ENCODE results near the gene ZRANB2.

ZRANB2 gene

GRCh38 chr1:71027991-71028390 is 52.8 kb downstream of the ZRANB2 start:
- DNase-seq (ENCODE audit: low spot score): no peak

DNA sequence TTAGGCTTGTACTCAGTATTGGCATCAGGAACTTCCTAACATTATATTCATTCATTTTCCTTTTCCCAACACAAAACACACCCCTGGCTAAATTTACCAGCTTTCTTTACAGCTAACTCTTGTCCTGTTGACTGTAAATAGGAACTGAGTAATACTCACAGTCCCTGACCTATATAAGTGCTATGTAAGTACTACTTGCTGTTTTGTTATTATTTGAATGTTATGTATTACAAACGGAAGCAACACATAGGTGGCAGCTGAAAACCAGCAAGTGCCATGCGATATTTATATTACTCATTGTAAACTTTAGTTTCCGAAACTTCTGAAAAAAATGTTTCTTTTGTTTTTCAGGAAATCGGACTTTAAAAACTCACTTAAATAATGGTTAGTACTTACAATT is 54.7 kb downstream of the ZRANB2 start:
- no peak for DNase-seq (ENCODE audit: low spot score)

GRCh38 chr1:71023515-71023914 is 57.3 kb downstream of the ZRANB2 start:
- DNase-seq (ENCODE audit: low spot score): no peak

DNA sequence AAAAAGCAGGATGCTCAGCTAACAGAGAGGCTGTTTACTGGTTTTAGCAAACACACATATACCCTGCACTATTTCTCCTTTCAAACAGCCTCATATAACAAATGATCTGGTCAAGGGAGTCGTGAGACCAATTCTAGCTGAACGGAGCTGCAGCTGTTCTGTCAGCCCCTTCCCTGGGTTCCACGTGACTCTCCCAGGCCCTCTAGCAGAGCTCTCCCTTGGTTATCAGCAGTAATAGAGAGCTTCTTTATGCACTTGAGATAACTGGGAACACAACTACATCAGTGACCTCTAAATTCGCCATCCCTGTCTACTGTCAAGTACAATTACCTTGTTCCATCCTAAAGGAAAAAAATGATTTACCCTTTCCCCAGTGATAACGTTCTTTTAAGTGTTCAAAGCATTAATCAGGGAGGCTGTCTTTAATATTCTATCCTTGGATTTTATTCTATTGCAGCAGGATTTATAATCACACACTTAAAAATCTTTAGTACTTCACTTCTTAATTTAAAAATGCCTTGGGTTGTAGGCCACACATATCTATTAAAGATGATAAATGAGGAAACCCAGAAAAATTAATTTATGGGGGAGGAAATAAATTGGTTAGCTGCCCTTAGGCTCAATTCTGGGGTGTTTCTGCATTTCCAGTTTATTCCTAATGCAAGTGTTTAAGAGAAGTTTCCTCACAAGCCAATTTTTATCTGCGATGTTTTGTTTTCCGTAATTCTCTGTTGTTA is 61.4 kb downstream of the ZRANB2 start:
- no peak for DNase-seq (ENCODE audit: low spot score)

DNA sequence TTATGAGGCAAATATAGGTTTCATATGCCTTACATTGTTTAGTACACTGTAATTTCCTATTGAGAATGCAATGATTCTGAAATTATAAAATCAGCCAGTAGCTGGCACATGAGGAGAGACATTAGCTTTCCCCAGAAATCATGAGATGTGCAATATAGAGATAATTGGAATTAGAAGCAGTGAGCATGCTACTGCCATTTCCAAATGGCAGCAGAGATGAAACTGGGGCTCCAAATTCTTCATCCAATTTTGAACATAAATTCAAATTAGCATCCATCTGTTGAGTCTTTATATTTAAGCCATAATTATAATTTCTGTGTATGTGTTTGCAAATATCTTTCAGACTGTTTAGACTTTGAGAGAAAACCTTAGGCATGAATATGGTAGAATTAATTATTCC is 62.0 kb downstream of the ZRANB2 start:
- DNase-seq (ENCODE audit: low spot score): no peak

- no peak for DNase-seq (ENCODE audit: low spot score)
Observed at GRCh38 chr1:71015745-71016144, 65.1 kb downstream of the ZRANB2 start.

GRCh38 chr1:71014178-71014579 is 66.7 kb downstream of the ZRANB2 start:
- DNase-seq (ENCODE audit: low spot score): no peak

Measured in cerebellar cortex (tissue), 1 donor.